GDM1 (cell line): ENCODE measurements around the gene GNG12.
A peak's percentile ranks its signal among the peaks of the same experiment; 100 is the strongest.
"Not testable (repeated sequence)": the region's sequence is repeated elsewhere in the genome, so short reads cannot be mapped to it uniquely, and the experiment has no call there.

ENCODE experiments used
- DNase-seq: peaks from one replicate; lab custom pipeline; 2025; lab: John Stamatoyannopoulos, UW

Gene GNG12

GRCh38 chr1:67732750-67733151 lies 100.5 kb downstream of the GNG12 start:
- peak; percentile 84 for DNase-seq

- no peak for DNase-seq
Observed at GRCh38 chr1:67731322-67731721, 101.9 kb downstream of the GNG12 start.

DNA sequence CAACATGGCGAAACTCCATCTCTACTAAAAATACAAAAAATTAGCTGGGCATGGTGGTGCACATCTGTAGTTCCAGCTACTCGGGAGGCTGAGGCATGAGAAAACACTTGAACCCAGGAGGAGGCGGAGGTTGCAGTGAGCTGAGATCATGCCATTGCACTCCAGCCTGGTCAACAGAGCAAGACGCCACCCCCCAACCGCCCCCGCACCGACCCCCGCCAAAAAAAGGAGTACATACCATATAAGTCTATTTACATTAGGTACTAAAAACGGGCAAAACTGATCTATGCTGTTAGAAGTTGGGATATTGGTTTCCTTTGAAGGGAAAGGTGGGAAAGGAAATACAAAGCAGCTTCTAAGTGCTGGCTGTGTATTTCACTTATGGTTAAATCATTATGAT lies 103.0 kb downstream of the GNG12 start:
- not testable (repeated sequence) for DNase-seq

DNA sequence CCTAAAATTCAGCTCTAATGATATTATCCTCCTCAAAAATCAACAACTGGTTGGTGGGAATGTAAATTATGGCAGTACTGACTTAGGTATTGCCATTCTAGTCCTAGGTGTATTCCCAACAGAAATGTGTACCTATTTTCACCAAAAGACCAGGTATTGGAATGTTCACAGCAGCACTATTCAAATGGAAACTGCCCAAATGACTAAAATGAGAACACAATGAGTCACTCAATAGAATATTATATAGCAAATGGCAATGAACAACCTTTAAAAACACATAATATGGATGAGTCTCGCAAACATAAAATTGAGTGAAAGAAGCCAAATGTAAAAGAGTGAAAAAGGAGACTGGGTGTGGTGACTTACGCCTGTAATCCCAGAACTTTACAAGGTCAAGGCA lies 103.4 kb downstream of the GNG12 start:
- no peak for DNase-seq

DNA sequence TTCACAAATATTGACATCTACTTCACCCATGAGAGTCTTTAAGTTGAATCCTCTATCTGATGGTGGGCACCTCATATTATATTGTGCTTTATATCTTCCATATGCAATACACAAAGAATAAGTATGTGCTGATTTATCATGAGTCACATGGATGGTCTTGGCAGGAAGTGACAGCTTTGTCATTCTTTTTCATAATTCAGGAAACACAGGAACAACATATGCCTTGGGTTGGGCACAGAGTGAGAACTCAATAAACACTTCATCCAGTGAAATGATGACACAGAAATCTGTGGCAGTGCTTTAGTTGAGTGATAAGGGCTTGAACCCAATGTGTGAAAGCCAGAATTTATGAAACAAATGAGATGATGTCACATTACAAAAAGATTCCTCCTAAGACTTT lies 107.0 kb downstream of the GNG12 start:
- DNase-seq = no peak

DNA sequence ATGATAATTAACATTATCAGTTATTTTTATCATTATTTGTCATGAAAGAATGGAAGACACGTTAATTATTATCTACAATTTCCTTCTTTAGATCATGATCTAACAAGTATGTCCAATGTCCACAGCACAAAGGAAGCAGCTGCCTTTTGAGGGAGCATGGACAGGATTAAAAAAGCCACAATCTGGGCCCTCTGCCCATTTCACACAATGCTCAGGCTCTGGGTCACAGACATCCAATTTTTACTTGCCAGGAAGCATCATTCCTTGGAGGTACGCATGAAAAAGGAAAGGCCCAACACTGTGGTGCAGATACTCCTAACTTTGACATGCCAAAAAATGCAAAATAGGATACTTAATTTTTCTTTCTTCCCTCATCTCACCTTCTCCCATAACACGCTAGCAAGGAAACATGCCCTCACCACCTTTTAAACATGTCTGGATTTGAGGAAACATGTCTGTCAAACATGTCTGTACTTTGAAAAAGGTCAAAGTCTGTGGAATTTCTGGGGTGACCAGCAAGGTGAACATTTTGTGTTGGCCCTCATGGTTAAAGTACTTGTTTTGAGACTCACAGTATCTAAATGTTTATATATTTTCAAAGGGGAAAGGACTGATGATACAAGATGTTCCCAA lies 108.2 kb downstream of the GNG12 start:
- no peak for DNase-seq

DNA sequence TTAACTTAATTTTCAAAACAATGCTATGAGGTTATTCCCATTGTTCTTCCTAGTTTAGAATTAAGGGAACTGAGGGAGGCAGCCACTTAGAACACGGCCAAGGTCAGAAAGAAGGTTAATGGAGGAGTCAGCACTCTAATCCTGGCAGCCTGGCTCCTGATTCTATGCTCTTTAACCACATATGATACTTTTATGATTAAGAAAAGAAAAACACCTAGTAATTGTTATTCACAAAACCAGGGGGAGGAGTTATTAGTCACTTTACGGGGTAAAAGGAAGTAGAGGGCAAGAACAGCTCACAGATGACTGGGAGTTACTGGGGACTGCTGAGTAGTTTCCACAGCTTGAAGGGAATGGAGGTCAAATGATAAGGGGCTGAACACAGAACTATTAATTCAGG lies 109.6 kb downstream of the GNG12 start:
- no peak for DNase-seq

DNA sequence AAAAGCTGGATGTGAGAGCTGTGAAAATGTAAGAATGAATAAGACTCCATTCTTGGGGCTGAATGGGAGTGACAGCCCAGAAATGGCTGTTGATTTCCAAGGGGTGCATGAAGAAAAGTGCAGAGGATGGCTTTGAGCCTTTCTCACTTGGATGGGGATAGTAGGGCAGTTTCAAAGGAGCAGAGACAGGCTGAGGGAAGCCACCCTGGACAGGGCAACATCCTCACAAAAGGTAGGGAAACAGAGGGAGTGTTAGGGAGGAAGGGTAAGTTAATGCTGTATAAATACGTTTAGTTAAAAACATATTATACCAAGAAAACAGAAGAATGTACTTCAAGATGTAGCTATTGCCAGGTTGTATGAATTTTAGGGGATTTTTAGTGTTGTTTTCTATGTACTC lies 110.1 kb downstream of the GNG12 start:
- DNase-seq = no peak

GRCh38 chr1:67722292-67722944 lies 110.8 kb downstream of the GNG12 start:
- DNase-seq = no peak

GRCh38 chr1:67721650-67722291 lies 111.5 kb downstream of the GNG12 start:
- no peak for DNase-seq

- no peak for DNase-seq
Observed at GRCh38 chr1:67721112-67721511, 112.2 kb downstream of the GNG12 start.

- DNase-seq = no peak
Observed at GRCh38 chr1:67719329-67720196, 113.7 kb downstream of the GNG12 start.

GRCh38 chr1:67717876-67718275 lies 115.4 kb downstream of the GNG12 start:
- DNase-seq = no peak

DNA sequence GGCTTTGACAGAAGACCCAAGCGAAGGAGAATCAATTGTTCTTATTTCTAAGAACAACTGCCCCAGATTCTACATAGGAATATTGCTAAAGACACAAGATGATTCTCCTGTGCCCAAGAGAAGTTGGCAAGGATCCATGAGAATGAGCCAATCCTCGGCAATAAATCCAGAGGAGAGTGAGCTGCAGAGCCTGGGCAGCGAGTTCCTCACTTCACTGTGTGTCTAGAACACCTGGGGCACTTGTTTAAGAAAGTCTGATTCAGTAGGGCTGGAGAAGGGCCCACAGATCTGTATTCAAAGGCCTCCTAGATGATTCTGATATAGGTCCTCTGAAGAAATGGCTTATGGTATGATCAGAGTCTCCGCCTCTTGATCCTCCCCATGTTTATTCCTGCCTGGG lies 116.5 kb downstream of the GNG12 start:
- no peak for DNase-seq

DNA sequence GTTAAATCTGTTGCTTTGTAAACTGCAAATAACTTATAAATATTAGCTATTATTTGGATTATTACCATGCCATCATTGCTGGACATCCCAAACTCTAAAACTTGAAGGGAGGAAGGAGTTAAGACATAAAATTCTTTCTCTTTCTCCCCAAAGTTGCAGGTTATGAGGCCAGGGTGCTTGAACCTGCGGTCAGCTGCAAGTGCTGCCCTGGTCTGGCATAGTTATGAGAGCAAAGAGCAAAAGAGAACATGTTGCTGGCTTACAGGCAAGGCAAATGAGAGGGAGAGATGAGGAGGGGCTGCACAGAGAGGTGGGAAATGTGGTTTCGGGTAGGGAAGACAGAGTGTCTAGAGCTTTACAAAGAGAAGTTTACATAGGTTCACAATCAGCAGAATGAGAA lies 117.4 kb downstream of the GNG12 start:
- DNase-seq = no peak

DNA sequence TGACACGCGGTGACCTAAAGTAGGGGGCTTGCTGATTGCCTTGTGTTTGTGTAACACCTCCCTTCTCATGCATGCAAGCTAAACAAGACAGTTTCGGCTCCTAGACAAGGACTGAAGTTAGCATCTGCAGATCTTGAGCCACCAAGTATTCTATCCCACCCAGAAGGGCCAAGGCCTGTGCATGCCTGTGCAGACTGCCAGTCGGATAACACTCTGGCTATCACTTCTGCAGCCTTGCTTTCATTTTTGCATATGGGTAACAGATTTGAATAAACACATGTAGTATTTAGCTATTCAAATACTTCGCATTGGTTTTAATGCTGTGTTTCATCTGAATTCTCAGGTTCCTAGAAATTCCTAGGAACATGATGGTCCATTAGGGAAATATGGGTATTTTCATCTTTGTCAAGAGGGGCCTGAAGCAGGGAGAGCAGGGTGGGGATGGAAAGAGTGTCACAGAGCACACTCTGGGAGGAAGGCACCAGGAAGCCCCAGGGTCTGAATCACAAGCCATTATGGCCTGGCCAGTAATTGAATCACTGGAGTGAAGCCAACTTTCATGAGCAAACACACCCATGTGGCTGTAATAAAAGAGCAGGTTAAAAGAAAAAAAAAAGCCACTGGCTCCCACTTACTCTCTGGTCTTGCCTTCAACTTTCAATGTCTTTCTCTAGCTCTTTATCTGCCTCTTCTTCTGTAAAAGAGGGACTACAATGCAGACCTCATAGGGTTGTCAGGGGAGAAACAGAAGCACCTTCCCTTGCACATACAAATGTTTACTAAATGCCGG lies 120.0 kb downstream of the GNG12 start:
- DNase-seq = no peak

DNA sequence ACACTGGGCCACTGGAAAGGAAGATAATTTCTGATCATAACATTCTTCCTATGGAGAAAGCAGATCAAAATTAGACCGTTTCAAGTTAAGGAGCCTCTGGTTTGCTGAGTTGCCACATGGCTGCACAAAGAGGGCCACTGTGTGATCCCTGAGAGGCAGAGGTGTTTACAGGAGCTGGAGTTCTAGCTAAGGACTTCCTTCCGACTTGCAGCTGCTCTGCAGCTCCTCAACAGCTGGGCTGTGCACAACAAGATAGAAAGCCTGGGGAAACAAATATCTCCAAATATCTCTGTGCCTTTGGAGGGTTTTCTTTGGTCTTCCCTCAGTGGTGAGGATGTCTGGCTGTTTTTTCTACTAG lies 121.4 kb downstream of the GNG12 start:
- DNase-seq = no peak

GRCh38 chr1:67711158-67711854 lies 122.0 kb downstream of the GNG12 start:
- DNase-seq = no peak

GRCh38 chr1:67710417-67710816 lies 122.8 kb downstream of the GNG12 start:
- DNase-seq = no peak

- no peak for DNase-seq
Observed at GRCh38 chr1:67708606-67709005, 124.7 kb downstream of the GNG12 start.

GRCh38 chr1:67705735-67706453 lies 127.4 kb downstream of the GNG12 start:
- DNase-seq = no peak
